Measurements from ENCODE around the gene PLD4.

DNA sequence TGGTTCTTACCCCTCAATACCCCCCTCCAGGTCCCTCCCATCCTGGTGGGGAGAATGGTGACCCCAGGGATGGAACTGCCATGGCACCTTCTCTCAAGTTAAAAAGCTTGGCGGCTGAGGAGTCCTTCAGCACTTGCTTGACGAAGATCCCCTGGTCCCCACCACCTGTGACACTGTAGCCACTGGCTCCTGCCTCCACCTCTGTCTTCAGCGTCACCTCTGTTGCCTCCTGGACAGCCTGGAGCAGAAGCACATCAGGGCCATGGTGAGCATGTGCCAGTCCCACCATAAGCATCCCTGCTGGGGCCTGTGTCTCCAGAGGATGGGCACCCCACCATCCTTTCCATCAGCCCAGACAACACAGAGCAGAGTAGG lies 30.7 kb downstream of the PLD4 start:
- TF ChIP-seq CTCF (IDR thresholded peaks at IDR 0.05), result no peak
- TF ChIP-seq POLR2A (IDR thresholded peaks at IDR 0.05), result no peak
